ENCODE results near the gene SMC1B.
"Not testable (repeated sequence)": the region's sequence is repeated elsewhere in the genome, so short reads cannot be mapped to it uniquely, and the experiment has no call there.

The SMC1B gene, protein sequence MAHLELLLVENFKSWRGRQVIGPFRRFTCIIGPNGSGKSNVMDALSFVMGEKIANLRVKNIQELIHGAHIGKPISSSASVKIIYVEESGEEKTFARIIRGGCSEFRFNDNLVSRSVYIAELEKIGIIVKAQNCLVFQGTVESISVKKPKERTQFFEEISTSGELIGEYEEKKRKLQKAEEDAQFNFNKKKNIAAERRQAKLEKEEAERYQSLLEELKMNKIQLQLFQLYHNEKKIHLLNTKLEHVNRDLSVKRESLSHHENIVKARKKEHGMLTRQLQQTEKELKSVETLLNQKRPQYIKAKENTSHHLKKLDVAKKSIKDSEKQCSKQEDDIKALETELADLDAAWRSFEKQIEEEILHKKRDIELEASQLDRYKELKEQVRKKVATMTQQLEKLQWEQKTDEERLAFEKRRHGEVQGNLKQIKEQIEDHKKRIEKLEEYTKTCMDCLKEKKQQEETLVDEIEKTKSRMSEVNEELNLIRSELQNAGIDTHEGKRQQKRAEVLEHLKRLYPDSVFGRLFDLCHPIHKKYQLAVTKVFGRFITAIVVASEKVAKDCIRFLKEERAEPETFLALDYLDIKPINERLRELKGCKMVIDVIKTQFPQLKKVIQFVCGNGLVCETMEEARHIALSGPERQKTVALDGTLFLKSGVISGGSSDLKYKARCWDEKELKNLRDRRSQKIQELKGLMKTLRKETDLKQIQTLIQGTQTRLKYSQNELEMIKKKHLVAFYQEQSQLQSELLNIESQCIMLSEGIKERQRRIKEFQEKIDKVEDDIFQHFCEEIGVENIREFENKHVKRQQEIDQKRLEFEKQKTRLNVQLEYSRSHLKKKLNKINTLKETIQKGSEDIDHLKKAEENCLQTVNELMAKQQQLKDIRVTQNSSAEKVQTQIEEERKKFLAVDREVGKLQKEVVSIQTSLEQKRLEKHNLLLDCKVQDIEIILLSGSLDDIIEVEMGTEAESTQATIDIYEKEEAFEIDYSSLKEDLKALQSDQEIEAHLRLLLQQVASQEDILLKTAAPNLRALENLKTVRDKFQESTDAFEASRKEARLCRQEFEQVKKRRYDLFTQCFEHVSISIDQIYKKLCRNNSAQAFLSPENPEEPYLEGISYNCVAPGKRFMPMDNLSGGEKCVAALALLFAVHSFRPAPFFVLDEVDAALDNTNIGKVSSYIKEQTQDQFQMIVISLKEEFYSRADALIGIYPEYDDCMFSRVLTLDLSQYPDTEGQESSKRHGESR

DNA sequence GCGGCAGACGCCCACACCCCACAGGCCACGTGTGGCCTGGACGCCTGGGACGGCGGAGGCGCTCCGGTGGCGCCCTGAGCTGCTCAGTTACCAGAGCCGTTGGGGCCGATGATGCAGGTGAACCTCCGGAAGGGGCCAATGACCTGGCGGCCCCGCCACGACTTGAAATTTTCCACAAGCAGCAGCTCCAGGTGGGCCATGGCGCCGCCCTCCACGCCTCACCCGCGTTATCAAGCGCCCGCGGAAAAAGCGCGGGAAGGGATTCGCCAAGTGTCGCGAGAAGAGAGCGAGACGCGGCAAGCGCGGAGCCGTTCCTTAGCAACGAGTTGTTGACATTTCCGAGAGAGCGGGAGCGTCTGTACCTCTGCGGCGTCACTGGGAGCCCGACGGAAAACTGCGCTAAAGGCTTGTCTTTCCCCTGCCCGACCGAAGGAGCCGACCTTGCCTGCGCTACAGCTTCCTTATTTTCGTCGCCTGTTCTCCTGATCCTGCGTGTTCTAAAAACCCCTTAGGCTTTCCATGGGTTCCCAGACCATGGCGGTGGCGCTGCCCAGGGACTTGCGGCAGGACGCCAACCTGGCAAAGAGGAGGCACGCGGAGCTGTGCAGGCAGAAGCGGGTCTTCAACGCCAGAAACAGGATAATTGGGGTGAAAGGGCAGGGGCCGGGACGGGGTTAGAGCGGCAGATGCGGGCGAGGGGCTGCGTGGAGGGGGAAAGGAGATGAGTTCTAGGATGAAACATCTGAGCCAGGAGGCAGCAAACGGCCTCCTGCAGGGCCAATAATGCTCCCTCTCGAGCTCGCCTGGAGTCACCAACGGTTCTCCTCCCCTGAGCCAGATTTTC lies at the start of gene SMC1B, which contains the start of gene RIBC2:
TSS of gene SMC1B (minus strand) at position 232 of the 844 bp plus-strand sequence. CDS start at position 200, 32 bp downstream.
TSS of gene RIBC2 (plus strand) at position 326 of the 844 bp plus-strand sequence. CDS start at position 520, 194 bp downstream.
- no peak for DNase-seq

DNA sequence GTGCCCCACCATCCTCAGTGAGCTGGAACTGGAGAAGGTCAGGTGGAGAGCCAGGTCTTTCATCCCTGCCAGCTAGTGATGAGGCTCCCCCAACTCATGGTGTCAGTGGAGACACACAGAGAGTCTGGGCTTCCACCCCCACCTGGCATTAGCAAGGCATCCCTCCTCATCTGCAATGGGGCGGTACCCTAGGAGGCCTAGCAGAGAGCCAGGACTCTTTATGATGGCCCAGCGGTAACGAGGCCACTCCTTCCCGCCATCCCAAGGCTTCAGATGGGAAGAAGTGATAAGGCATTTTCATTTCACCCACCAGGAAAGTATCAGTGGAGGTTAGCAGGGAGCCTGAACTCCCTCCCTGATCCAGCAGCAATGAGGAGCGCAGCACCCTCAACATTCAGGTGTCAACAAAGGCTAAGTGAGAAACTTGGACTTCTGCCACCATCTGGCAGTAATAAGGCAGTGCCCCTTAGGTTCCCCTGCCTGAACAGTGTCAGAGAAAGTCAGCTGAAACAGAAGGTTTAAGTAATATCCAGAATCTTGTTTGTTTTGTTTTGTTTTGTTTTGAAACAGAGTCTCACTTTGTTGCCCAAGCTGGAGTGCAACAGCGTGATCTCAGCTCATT lies 48.7 kb upstream of the SMC1B start:
- no peak for DNase-seq

DNA sequence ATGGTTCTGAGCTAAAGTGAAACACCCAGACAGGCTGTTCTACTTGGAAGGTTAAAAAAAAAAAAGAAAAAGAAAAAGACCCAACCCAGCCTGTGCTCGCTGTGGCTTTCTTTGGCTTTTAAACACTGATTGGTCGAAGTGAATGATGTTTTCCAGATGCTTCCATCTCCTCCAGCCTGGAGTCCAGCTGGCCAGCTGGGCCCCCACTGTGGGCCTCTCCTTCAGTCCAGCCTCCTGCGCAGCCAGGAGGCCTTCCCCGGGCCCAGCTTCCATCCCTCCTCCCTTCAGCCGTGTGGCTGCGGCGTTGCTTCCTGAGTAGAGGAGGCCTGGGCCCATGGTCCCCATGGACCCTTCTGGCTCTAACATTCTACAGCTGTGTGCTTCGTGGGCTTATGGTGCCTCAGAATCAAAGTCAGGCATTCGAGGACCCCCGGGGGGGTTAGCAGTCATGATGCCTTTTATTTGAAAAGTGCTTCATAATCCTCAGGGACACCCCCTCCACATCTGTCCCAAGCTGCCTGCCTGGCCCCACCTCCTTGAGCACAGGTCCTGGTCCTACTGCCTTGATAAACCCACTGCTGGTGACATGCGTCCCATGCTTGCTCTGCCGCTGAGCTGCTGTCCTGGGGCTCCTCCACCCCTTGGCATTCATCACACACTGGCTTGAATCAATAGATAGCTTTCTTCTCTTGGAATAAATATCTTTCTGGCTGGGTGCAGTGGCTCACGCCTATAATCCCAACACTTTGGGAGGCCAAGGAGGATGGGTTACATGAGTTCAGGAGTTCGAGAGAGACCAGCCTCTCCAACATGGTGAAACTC lies 47.1 kb upstream of the SMC1B start:
- DNase-seq, result no peak

GRCh38 chr22:45459235-45459634 lies 45.8 kb upstream of the SMC1B start:
- DNase-seq, result no peak

GRCh38 chr22:45458532-45458931 lies 45.1 kb upstream of the SMC1B start:
- no peak for DNase-seq

DNA sequence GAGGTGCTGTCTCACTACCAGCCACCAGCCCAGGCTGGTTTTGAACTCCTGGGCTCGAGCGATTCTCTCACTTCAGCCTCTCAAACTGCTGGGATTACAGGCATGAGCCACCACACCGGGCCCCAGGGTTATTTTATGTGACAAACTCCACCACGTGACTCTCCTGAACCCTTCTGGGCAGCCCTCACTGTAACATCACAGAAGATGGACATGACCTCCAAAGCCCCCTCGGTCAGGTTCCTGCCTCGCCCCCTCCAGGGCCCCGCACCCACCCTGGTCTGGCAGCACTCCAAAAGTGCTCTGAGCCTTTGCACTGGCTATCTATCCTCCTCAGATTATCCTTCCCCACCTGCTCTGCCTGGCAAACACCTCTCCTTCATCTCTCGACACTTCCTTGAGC lies 43.4 kb upstream of the SMC1B start:
- no peak for DNase-seq

DNA sequence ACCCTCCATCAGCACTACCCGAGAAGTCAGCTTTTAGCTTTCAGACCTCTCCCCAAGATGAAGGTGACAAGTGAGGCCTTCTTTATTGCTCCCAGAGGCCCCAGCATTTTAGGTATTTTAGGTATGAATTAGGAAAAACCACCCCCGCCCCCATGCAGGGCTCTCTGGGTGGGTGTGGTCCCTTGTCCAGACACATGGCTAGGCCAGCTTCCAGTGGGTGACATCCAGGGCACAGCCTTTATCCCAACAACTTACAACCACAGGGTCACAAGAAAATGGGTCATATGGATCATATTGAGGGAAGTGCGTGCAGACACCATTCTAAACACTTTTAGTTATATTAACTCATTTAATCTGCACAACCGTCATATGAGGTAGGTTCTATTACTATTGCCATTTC lies 42.2 kb upstream of the SMC1B start:
- no peak for DNase-seq

- no peak for DNase-seq
Observed at GRCh38 chr22:45455212-45455611, 41.8 kb upstream of the SMC1B start.

DNA sequence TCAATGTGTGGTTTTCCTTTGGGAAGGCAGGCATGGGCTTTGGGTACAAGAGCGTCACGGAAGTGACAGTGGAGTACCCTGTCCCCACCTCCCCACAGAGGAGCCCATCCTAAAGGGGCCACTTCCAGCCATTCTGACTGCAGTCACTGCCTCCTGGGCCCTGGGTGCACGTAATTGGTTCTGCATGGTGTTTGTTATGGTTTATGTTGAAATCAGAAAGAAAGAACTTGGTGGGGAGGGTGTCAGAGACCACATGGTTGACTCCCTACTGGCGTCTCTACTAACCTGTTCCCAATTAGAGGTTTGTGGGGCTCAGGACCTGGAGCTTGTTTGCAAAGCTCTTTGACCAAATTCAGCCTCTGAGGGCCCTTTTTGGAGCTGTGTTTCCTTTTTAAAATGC lies 40.9 kb upstream of the SMC1B start:
- no peak for DNase-seq

GRCh38 chr22:45453764-45454163 lies 40.4 kb upstream of the SMC1B start:
- no peak for DNase-seq

DNA sequence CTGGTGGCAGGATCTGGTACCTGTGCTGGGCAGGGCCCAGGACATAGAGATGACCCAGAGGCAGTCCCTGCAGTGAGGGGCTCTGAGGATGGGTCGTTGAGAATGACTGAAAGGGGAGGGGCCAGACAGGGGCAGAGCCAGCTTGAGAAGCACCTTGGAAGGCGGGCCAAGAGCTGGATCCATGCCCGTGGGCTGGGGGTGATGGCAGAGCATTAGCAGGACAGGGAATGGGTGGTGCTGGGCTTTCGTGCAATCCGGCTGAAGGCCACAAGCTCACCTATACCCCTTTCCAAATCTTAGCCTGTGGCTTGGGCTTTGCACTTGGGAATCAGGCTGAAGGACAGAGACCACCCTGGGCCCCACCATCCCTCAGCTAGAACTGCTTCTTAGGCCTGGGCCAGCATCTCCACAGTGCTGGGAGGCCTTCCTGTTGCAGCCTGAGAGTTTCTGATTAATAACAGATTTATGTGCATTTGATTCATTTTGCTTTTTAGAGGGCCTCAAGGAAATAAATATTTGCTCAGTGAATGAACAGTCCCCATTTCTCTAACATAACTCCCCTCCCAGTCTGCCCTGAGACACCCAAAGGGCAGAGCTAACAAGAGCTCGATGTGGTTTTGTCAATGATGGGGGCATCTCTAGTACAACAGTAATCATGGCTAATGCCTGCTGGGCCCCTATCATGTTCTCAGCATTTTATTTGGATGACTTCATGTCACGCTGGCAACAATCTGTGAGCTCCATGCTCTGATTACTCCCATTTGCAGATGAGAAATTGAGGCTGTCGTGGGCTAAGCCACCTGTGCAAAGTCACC lies 39.4 kb upstream of the SMC1B start:
- DNase-seq, result no peak

DNA sequence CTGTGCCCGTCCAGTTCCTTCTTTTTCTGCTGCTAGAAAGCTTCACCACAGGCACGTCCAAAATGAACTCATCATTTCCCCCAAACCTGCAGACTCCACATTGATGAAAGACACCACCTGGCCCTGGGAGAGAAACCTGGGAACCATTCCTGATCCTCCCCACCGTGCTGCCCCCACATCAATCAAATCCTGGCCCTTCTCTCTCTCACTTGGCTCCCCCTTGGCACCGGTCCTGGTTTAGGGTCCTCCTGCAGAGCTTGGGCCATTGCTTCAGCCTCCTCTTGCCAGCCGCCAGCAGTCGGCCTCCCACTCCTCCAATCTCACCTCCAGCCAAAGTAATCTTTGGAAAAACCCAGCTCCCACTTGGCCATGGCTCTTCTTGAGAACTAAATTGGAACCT lies 38.6 kb upstream of the SMC1B start:
- DNase-seq, result no peak

DNA sequence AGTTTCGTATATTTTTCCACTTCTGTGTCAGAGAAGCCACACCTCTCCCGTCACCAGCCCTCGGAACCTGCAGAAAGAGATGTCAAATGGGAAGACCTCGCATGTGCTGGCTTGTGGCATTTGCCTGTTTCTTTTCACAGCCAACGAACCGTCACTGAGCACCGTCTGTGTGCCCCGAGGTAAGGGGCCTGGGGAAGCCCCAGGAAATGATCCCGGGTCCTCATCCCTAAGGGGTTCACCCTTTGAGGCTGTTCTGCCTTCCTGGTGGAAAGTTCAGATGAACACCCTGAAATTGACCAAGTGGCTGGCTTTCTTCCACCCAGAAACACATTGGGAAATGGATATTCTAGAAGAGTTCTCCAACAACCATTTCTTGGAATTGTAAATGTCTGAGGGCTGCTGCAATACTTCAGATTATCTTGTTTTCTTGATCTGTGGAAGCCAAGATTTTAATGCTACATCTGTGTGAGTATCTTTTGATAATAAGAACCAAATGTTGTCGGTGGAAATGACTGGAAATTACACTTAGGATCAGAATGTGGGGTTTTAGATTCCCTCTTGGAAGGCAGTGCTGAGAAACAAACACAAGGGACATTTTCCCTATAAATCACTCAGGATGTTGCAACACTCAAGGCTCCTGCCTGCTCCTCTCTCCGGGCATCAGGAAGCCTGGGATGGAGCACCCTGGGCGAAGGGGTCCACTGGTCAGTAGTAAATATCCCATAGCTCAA lies 37.7 kb upstream of the SMC1B start:
- DNase-seq, result no peak

DNA sequence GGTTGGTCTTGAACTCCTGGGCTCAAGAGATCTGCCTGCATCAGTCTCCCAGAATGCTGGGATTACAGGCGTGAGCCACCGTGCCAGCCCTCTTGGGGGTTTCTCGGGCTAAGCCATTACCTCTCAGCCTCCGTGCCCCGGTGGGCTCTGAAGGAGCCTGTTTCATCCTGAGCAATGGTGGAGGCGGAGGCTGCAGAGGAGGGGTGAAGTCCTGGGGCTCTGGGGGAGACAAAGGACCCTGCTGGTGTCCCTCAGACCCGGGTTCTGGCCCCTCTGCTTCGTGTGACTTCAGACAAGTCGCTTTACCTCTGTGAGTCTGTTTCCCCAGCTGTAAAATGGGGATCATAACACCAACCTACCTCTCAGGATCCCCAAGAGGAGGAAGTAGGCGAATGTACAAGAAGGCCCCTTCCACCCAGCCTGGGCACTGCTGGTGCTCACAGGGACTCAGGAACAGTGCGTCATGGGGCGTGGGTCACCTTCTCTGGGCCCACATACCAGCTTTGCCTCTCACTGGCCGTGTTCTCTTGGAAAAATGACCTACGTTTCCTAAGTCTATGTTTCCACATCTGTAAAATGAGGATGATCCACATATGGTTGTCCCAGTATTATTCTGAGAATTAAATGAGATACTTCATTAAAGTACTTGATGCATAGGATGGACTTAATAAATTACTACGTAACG lies 36.8 kb upstream of the SMC1B start:
- no peak for DNase-seq

DNA sequence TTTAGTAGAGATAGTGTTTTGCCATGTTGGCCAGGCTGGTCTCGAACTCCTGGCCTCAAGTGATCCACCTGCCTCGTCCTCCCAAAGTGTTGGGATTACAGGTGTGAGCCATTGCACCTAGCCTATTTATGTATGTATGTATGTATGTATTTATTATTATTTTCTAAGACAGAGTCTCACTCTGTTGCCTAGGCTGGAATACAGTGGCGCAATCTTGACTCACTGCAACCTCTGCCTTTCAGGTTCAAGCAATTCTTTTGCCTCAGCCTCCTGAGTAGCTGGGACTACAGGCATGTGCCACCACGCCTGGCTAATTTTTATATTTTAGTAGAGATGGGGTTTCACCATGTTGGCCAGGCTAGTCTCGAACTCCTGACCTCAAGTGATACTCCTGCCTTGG lies 36.0 kb upstream of the SMC1B start:
- not testable (repeated sequence) for DNase-seq

DNA sequence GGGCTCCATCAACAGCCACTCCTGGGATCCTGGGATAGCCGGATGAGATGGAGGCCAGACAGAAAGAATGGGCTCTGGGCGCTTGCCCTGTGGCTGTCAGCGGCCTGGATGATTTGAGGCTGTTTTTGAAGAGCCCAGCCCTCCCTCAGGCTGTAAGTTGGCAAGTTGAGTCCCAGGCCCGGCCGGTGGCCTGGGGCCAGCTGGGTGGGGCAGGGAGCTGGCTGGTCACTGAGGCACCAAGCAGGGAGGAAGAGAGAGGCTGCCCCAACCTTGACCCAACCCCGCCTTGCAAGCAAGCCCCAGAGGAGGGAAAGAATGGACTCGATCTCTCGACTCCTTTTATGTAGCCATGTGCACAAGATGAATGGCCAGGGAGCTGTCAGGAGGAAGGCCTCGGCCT lies 35.0 kb upstream of the SMC1B start:
- no peak for DNase-seq

- not testable (repeated sequence) for DNase-seq
Observed at GRCh38 chr22:45447596-45447995, 34.2 kb upstream of the SMC1B start.

GRCh38 chr22:45446216-45446615 lies 32.8 kb upstream of the SMC1B start:
- DNase-seq, result no peak

Measured in NCI-H226 (cell line).